Adrenal gland (tissue), 12 donors: ENCODE results near the gene ODAD2. TPM values are rescaled to one million over a fixed set of nuclear protein-coding genes. Genes with fewer than 3 reads are reported as not detected.
"Not testable (repeated sequence)": the region's sequence is repeated elsewhere in the genome, so short reads cannot be mapped to it uniquely, and the experiment has no call there.

Experiments used
- DNase-seq, 7 donors: peaks; one replicate each; pipeline ENCODE4 v3.0.0-alpha.2; 2019 to 2020
- H3K27ac ChIP-seq, 5 donors: fragments of 200-600 bp; sonication (generic) in 4 of 5; 1 replicate in 3 of 5; 2 replicates in 2 of 5; pipeline versions ENCODE4 v1.5.1 to v1.8.0; 2016 to 2020; ENCODE audit warnings: mild to moderate bottlenecking in 1 of 5
- H3K27me3 ChIP-seq: fragments of 200-600 bp; 2 replicates; pipeline ENCODE4 v1.8.0; 2021
- H3K36me3 ChIP-seq, 2 donors: fragments of 200-600 bp; replicated peaks in 1 of 2; 1 replicate in 1 of 2; 2 replicates in 1 of 2; pipeline versions ENCODE4 v1.5.1 to v1.8.0; 2018 to 2022
- H3K4me1 ChIP-seq, 2 donors: fragments of 200-600 bp; replicated peaks in 1 of 2; 1 replicate in 1 of 2; 2 replicates in 1 of 2; pipeline versions ENCODE4 v1.5.1 to v1.8.0; 2018 to 2021
- H3K4me3 ChIP-seq, 4 donors: fragments of 200-600 bp; sonication (generic) in 3 of 4; one replicate each; pipeline ENCODE4 v1.5.1; 2016 to 2018
- H3K9me3 ChIP-seq, 3 donors: fragments of 200-600 bp; sonication (generic) in 1 of 3; replicated peaks in 1 of 3; 1 replicate in 2 of 3; 2 replicates in 1 of 3; pipeline versions ENCODE4 v1.5.1 to v1.8.0; 2016 to 2021
- POLR2A ChIP-seq, 2 donors: fragments of 450-650 bp; IDR thresholded peaks; one replicate each; pipeline ENCODE4 v1.6.1; 2017; ENCODE audit warnings: antibody characterized with exemption in 2 of 2, mild to moderate bottlenecking in 2 of 2, moderate library complexity in 1 of 2
- WGBS, 4 donors: extraction: QIAGEN DNeasy Blood & Tissue Kit in 2 of 4; methylation state at CpG; one replicate each; pipeline versions ENCODE4 v1.1.5 to v1.1.7; 2013 to 2017; 5-methylcytosine and 5-hydroxymethylcytosine counted together
- intact Hi-C, 2 donors: fragments of 100-400 bp; cut with DNase I; formaldehyde crosslinking; loops; one replicate each; pipeline versions ENCODE4 v1.14.1 to v1.15.0; 2022 to 2023
- polyA plus RNA-seq, 3 donors: library from polyadenylated mRNA; stranded (reverse); fragments of 200-250 nt in 2 of 3; fragments of 350-450 nt in 1 of 3; fragmentation: Illumina TruSeq in 1 of 3; extraction: RNeasy Lipid Tissue Mini Kit (QIAGEN cat#74804) in 1 of 3; gene quantifications; one replicate each; pipeline ENCODE4 v1.2.3, GENCODE V29; 2013 to 2014
- total RNA-seq, 9 donors: library from RNA; depleted of rRNA in 4 of 9; stranded (reverse); fragments of >200 nt in 4 of 9; fragments of 120-200 nt in 1 of 9; fragmentation: NEBNext Ultra II Directional in 1 of 9; extraction: Animal tissue kit (Norgen Biotek cat#: 25700) in 1 of 9; gene quantifications; one replicate each; pipeline versions ENCODE4 v1.1.0 to v1.2.4, GENCODE V29; 2013 to 2023
- TF ChIP-seq, protein P1 (sequence below), 6 experiments: fragments of 450-650 bp in 4 of 6; fragments of 200-600 bp in 2 of 6; sonication (generic) in 1 of 6; IDR thresholded peaks; 1 replicate in 5 of 6; 2 replicates in 1 of 6; pipeline versions ENCODE4 v1.5.1 to v1.8.0; 2016 to 2021; ENCODE audit warnings: antibody characterized with exemption in 6 of 6, mild to moderate bottlenecking in 2 of 6, moderate library complexity in 1 of 6
- donor health status: healthy with polysubstance abuse.
- donor health status: Bipolar disorder and iron deficiency.
- donor health status: DM: yes; HTN: yes; CAD: no.
- donor health status: DM: no; HTN: no; CAD: no.
- donor health status: DM: no; HTN: no; CAD: no.
- donor health status: DM: yes; HTN: yes; CAD: no.

The ODAD2 gene
- total and polyA plus RNA-seq, 12 donors: 0.35 to 2.4 (median 1.2) TPM

DNA sequence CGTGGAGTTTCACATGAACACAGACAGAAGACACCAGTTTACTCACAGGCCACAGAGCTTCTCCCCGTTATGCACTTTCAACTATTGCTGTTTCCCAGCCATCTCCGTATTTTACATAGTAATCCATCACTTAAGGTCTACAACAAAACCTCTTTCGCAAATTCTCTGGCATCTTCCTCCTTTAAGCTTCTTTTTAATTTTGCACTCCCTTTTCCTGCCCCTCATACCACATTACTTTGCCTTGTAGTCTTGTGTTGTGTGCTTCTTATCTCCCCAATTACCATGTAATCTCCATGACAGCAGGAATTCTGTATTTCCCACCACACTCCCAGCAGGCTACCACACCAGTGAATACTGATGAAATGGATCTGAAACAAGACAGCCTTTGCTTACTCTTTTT, 87.3 kb downstream of the ODAD2 start:
- no peaks in the 10 kb centered on the region for H3K27me3 ChIP-seq
- WGBS, 4 donors: 46 to 52% (median 50%) methylated on average over 4 of the region's 4 CpGs
- H3K36me3 ChIP-seq: no peaks in the 10 kb centered on the region
- H3K27ac ChIP-seq: no peak overlapping the region
- no peak for DNase-seq
- no peak for TF ChIP-seq POLR2A (IDR thresholded peaks at IDR 0.05)
- TF ChIP-seq, protein P1, sequence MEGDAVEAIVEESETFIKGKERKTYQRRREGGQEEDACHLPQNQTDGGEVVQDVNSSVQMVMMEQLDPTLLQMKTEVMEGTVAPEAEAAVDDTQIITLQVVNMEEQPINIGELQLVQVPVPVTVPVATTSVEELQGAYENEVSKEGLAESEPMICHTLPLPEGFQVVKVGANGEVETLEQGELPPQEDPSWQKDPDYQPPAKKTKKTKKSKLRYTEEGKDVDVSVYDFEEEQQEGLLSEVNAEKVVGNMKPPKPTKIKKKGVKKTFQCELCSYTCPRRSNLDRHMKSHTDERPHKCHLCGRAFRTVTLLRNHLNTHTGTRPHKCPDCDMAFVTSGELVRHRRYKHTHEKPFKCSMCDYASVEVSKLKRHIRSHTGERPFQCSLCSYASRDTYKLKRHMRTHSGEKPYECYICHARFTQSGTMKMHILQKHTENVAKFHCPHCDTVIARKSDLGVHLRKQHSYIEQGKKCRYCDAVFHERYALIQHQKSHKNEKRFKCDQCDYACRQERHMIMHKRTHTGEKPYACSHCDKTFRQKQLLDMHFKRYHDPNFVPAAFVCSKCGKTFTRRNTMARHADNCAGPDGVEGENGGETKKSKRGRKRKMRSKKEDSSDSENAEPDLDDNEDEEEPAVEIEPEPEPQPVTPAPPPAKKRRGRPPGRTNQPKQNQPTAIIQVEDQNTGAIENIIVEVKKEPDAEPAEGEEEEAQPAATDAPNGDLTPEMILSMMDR (IDR thresholded peaks at IDR 0.05): no peak
- H3K9me3 ChIP-seq: no peaks in the 10 kb centered on the region
- no peak overlapping the region for H3K4me3 ChIP-seq
- intact Hi-C loops: no loop called here
- no peaks in the 10 kb centered on the region for H3K4me1 ChIP-seq

GRCh38 chr10:27911011-27911410, 87.9 kb downstream of the ODAD2 start:
- no peak for TF ChIP-seq POLR2A (IDR thresholded peaks at IDR 0.05)
- TF ChIP-seq, protein P1 (IDR thresholded peaks at IDR 0.05): no peak
- DNase-seq: no peak
- Histone ChIP-seq H3K4me1 (no peaks in the 10 kb centered on the region), H3K36me3 (no peaks in the 10 kb centered on the region), H3K27ac (no peak overlapping the region), H3K4me3 (no peak overlapping the region), H3K27me3 (no peaks in the 10 kb centered on the region), H3K9me3 (no peaks in the 10 kb centered on the region)
- 68 to 78% (median 68%) methylated on average over 9 of the region's 9 CpGs for WGBS, 4 donors
- intact Hi-C loops: no loop called here

GRCh38 chr10:27908231-27908630, 90.6 kb downstream of the ODAD2 start:
- TF ChIP-seq, protein P1 (IDR thresholded peaks at IDR 0.05): no peak
- no peak for TF ChIP-seq POLR2A (IDR thresholded peaks at IDR 0.05)
- intact Hi-C loops: no loop called here
- 77 to 87% (median 83%) methylated on average over 3 of the region's 3 CpGs for WGBS, 4 donors

DNA sequence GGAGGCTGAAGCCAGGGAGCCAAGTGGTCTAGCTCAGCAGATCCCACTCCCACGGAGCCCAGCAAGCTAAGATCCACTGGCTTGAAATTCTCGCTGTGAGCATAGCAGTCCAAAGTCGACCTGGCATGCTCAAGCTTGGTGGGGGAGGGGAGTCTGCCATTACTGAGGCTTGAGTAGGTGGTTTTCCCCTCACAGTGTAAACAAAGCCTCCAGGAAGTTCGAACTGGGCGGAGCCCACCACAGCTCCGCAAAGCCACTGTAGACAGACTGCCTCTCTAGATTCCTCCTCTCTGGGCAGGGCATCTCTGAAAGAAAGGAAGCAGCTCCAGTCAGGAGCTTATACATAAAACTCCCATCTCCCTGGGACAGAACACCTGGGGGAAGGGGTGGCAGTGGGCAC, 99.4 kb downstream of the ODAD2 start:
- H3K4me3 ChIP-seq, DNase-seq, H3K27me3 ChIP-seq, H3K36me3 ChIP-seq, H3K27ac ChIP-seq, H3K9me3 ChIP-seq, intact Hi-C loops, H3K4me1 ChIP-seq: not testable (repeated sequence)
- WGBS, 4 donors: 46 to 50% (median 49%) methylated on average over 5 to 6 of the region's 6 CpGs

More at GRCh38 chr10:27908231-27908630, 90.6 kb downstream of the ODAD2 start:
- Histone ChIP-seq H3K27ac (no peak overlapping the region), H3K9me3 (no peaks in the 10 kb centered on the region), H3K27me3 (no peaks in the 10 kb centered on the region), H3K36me3 (no peaks in the 10 kb centered on the region), H3K4me1 (no peaks in the 10 kb centered on the region), H3K4me3 (no peak overlapping the region)
- no peak for DNase-seq

DNA sequence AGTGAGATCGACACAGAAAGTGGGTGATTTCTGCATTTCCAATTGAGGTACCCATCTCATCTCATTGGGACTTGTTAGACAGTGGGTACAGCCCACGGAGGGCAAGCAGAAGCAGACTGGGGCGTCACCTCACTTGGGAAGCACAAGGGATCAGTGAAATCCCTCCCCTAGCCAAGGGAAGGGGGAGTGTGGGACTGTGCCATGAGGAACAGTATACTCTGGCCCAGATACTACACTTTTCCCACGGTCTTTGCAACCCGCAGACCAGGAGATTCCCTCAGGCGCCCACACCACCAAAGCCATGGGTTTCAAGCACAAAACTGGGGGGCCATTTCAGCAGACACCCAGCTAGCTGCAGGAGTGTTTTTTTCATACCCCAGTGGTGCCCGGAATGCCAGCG, 99.8 kb downstream of the ODAD2 start:
- H3K9me3 ChIP-seq: no peaks in the 10 kb centered on the region
- H3K4me3 ChIP-seq: no peak overlapping the region
- intact Hi-C loops: no loop called here

More for the DNA sequence above, 99.8 kb downstream of the ODAD2 start:
- no peaks in the 10 kb centered on the region for H3K4me1 ChIP-seq
- no peak overlapping the region for H3K27ac ChIP-seq
- H3K27me3 ChIP-seq: peaks cover 3% of the 10 kb centered on the region
- TF ChIP-seq, protein P1 (IDR thresholded peaks at IDR 0.05): no peak
- TF ChIP-seq POLR2A (IDR thresholded peaks at IDR 0.05): no peak
- no peak for DNase-seq
- no peaks in the 10 kb centered on the region for H3K36me3 ChIP-seq
- 66 to 86% (median 77%) methylated on average over 5 to 8 of the region's 8 CpGs for WGBS, 4 donors
